WTC11 (cell line): ENCODE data around the gene ANO2. TPM values are rescaled to one million over a fixed set of nuclear protein-coding genes. Genes with fewer than 3 reads are reported as not detected.
A peak's percentile ranks its signal among the peaks of the same experiment; 100 is the strongest.

Source experiments
- ATAC-seq: fragments of 200-7000 bp; cut with Tn5 transposase; 2 replicates; pipeline ENCODE4 v1.10.0; 2021; ENCODE audit warnings: mild to moderate bottlenecking, moderate library complexity
- CTCF ChIA-PET: fragments of 300-600 bp; sonication (Branson Sonifier 250); formaldehyde crosslinking; loops from one replicate; lab custom pipeline; 2021; ENCODE audit warnings: antibody characterized with exemption; lab: Charles Lee
- POLR2A ChIA-PET: fragments of 350-600 bp; sonication (Branson Sonifier 250); formaldehyde crosslinking; loops from one replicate; lab custom pipeline; 2021; ENCODE audit warnings: antibody characterized with exemption; lab: Charles Lee
- DNase-seq: peaks from one replicate; pipeline ENCODE4 v3.0.0; 2021; ENCODE audit warnings: low spot score
- H3K27ac Mint-ChIP-seq: 2 replicates; pipeline ENCODE4 v1.8.0; 2021; ENCODE audit warnings: mixed read lengths
- H3K27me3 Mint-ChIP-seq: 2 replicates; pipeline ENCODE4 v1.8.0; 2021; ENCODE audit warnings: low read depth, mild to moderate bottlenecking, moderate library complexity, mixed read lengths
- H3K36me3 Mint-ChIP-seq: 2 replicates; pipeline ENCODE4 v1.8.0; 2021; ENCODE audit warnings: mixed read lengths
- H3K4me1 Mint-ChIP-seq: 2 replicates; pipeline ENCODE4 v1.8.0; 2022; ENCODE audit warnings: mixed read lengths
- H3K4me3 Mint-ChIP-seq: 2 replicates; pipeline ENCODE4 v1.8.0; 2021; ENCODE audit warnings: mild to moderate bottlenecking, moderate library complexity, mixed read lengths
- H3K9me3 Mint-ChIP-seq: 2 replicates; pipeline ENCODE4 v1.8.0; 2021; ENCODE audit warnings: mixed read lengths
- CTCF ChIP-seq: fragments of 200-600 bp; IDR thresholded peaks from 2 replicates; pipeline ENCODE4 v1.8.0; 2022; ENCODE audit warnings: antibody characterized with exemption
- EMX1 ChIP-seq: fragments of 250-450 bp; sonication (Bioruptor Pico); IDR thresholded peaks from 2 replicates; pipeline ENCODE4 v1.8.0; 2021; ENCODE audit warnings: mild to moderate bottlenecking
- FOXK1 ChIP-seq: sonication (generic); formaldehyde crosslinking; IDR thresholded peaks from 2 replicates; pipeline ENCODE4 v1.8.0; 2022; ENCODE audit warnings: mild to moderate bottlenecking, moderate library complexity, missing genetic modification reagents
- KAT7 ChIP-seq: sonication (generic); formaldehyde crosslinking; IDR thresholded peaks from 2 replicates; pipeline ENCODE4 v1.8.1; 2023; ENCODE audit warnings: missing genetic modification reagents, mild to moderate bottlenecking, borderline replicate concordance
- NFE2L1 ChIP-seq: sonication (generic); formaldehyde crosslinking; IDR thresholded peaks from 2 replicates; pipeline ENCODE4 v1.8.1; 2023; ENCODE audit warnings: missing genetic modification reagents
- NR3C1 ChIP-seq: sonication (generic); formaldehyde crosslinking; conservative IDR thresholded peaks from 2 replicates; pipeline ENCODE4 v1.8.1; 2023; ENCODE audit warnings: low read depth, mild to moderate bottlenecking, missing genetic modification reagents
- PREB ChIP-seq: sonication (generic); formaldehyde crosslinking; IDR thresholded peaks from 2 replicates; pipeline ENCODE4 v1.8.1; 2022; ENCODE audit warnings: mild to moderate bottlenecking, missing genetic modification reagents, moderate library complexity, borderline replicate concordance
- SMAD3 ChIP-seq: sonication (generic); formaldehyde crosslinking; IDR thresholded peaks from 2 replicates; pipeline ENCODE4 v1.8.0; 2022; ENCODE audit warnings: missing genetic modification reagents, mild to moderate bottlenecking, borderline replicate concordance
- SP1 ChIP-seq: sonication (generic); formaldehyde crosslinking; conservative IDR thresholded peaks from 2 replicates; pipeline ENCODE4 v1.8.1; 2022; ENCODE audit warnings: missing genetic modification reagents
- ZNF219 ChIP-seq: sonication (generic); formaldehyde crosslinking; IDR thresholded peaks from 2 replicates; pipeline ENCODE4 v1.8.0; 2023; ENCODE audit warnings: missing genetic modification reagents, mild to moderate bottlenecking, borderline replicate concordance
- ZNF232 ChIP-seq: sonication (generic); formaldehyde crosslinking; IDR thresholded peaks from 2 replicates; pipeline ENCODE4 v1.8.0; 2022; ENCODE audit warnings: mild to moderate bottlenecking, missing genetic modification reagents
- ZNF416 ChIP-seq: fragments of 250-450 bp; sonication (Bioruptor Pico); IDR thresholded peaks from 2 replicates; pipeline ENCODE4 v1.9.0; 2021; ENCODE audit warnings: mild to moderate bottlenecking, inconsistent platforms
- ZNF423 ChIP-seq: fragments of 250-450 bp; sonication (Bioruptor Pico); IDR thresholded peaks from 2 replicates; pipeline ENCODE4 v2.1.2; 2022; ENCODE audit warnings: mild to moderate bottlenecking, moderate library complexity
- ZSCAN18 ChIP-seq: fragments of 250-450 bp; sonication (Bioruptor Pico); IDR thresholded peaks from 2 replicates; pipeline ENCODE4 v2.1.2; 2022; ENCODE audit warnings: mild to moderate bottlenecking, moderate library complexity
- total RNA-seq: library from RNA; stranded (reverse); gene quantifications from 3 replicates; pipeline ENCODE4 v1.2.3, GENCODE V29; 2021
- TF ChIP-seq, protein P1 (sequence below): sonication (generic); formaldehyde crosslinking; IDR thresholded peaks from 2 replicates; pipeline ENCODE4 v1.8.1; 2023; ENCODE audit warnings: mild to moderate bottlenecking, missing genetic modification reagents
- TF ChIP-seq, protein P2 (sequence below): fragments of 250-450 bp; sonication (Bioruptor Pico); IDR thresholded peaks from 2 replicates; pipeline ENCODE4 v1.9.0; 2021; ENCODE audit warnings: moderate library complexity, mild to moderate bottlenecking, inconsistent platforms, borderline replicate concordance
- TF ChIP-seq, protein P3 (sequence below): fragments of 250-450 bp; sonication (Bioruptor Pico); conservative IDR thresholded peaks from 2 replicates; pipeline ENCODE4 v1.9.0; 2021; ENCODE audit warnings: mild to moderate bottlenecking

The ANO2 gene
- total RNA-seq, 1 experiment from 2014 or later: 2.8 TPM

GRCh38 chr12:5796171-5796958 lies 148.7 kb downstream of the ANO2 start:
- ChIA-PET CTCF (interaction anchor here (0.7 to 3.3 kb wide), 7 partner anchors 14 to 625 kb away, joined by 3 to 30 read pairs (median 4); no protein-coding TSS in a partner anchor), POLR2A (no interaction called here)
- no peaks in the 10 kb centered on the region for H3K9me3 Mint-ChIP-seq
- no peak for TF ChIP-seq FOXK1 (CRISPR knock-in tag)
- TF ChIP-seq ZNF219 (CRISPR knock-in tag): no peak
- no peak for TF ChIP-seq EMX1 (CRISPR knock-in tag)
- no peak for TF ChIP-seq NFE2L1 (CRISPR knock-in tag)
- no peak for TF ChIP-seq SMAD3 (CRISPR knock-in tag)
- TF ChIP-seq ZNF423 (CRISPR knock-in tag): no peak
- no peak for TF ChIP-seq NR3C1 (CRISPR knock-in tag)
- no peak for TF ChIP-seq ZSCAN18 (CRISPR knock-in tag)
- TF ChIP-seq ZNF416 (CRISPR knock-in tag): no peak
- TF ChIP-seq, protein P1, sequence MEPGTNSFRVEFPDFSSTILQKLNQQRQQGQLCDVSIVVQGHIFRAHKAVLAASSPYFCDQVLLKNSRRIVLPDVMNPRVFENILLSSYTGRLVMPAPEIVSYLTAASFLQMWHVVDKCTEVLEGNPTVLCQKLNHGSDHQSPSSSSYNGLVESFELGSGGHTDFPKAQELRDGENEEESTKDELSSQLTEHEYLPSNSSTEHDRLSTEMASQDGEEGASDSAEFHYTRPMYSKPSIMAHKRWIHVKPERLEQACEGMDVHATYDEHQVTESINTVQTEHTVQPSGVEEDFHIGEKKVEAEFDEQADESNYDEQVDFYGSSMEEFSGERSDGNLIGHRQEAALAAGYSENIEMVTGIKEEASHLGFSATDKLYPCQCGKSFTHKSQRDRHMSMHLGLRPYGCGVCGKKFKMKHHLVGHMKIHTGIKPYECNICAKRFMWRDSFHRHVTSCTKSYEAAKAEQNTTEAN (CRISPR knock-in tag): peak; percentile 89; the same call in 1 of the 2 replicates
- TF ChIP-seq, protein P2, sequence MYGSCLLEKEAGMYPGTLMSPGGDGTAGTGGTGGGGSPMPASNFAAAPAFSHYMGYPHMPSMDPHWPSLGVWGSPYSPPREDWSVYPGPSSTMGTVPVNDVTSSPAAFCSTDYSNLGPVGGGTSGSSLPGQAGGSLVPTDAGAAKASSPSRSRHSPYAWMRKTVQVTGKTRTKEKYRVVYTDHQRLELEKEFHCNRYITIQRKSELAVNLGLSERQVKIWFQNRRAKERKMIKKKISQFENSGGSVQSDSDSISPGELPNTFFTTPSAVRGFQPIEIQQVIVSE (CRISPR knock-in tag): no peak
- no peak for TF ChIP-seq SP1 (CRISPR knock-in tag)
- TF ChIP-seq KAT7 (CRISPR knock-in tag): no peak
- TF ChIP-seq ZNF232 (CRISPR knock-in tag): no peak
- no peak for TF ChIP-seq PREB (CRISPR knock-in tag)
- TF ChIP-seq, protein P3, sequence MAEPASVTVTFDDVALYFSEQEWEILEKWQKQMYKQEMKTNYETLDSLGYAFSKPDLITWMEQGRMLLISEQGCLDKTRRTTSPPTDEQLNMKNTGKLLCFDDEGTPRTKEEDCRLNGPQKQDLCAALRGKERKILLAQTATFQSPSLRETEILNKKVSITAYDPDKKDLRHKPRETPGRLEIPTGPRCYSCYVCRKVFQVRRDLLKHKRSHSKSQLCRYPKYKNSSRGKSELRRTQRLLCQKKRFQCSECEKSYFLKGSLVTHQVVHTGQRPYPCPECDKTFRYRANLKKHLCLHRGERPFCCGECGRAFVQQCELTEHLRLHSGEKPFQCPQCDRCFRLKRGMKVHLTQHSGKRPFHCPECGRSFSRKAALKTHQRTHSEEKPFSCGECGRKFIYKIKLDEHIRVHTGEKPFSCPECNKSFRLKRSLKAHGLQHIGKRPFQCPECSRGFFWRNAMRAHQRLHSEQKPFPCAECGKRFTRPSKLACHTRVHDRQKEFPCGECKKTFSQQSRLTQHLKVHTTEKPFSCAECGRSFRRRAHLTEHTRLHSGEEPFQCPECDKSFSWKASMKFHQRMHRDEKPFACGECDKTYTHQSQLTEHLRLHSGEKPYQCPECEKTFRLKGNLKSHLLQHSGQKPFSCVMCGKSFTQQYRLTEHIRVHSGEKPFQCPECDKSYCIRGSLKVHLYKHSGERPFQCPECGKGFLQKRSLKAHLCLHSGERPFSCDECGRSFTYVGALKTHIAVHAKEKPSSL: no peak
- peak; percentile 78 for TF ChIP-seq CTCF
- H3K27ac Mint-ChIP-seq: no peak overlapping the region
- peak; percentile 85 for DNase-seq
- H3K27me3 Mint-ChIP-seq: no peaks in the 10 kb centered on the region
- no peaks in the 10 kb centered on the region for H3K36me3 Mint-ChIP-seq
- H3K4me1 Mint-ChIP-seq: no peaks in the 10 kb centered on the region
- H3K4me3 Mint-ChIP-seq: no peak overlapping the region
- ATAC-seq: peak; percentile 100
